MM.1S (cell line): ENCODE measurements around the gene SLC40A1.

Source experiments
- DNase-seq: peaks from one replicate; pipeline ENCODE4 v3.0.0-alpha.2; 2015
- H2AFZ ChIP-seq: fragments of 300-600 bp; sonication (generic); 2 replicates; pipeline ENCODE4 v1.6.0; 2016; ENCODE audit warnings: antibody characterized with exemption, low read length
- H3F3A ChIP-seq: fragments of 300-600 bp; sonication (generic); 2 replicates; pipeline ENCODE4 v1.6.1; 2016; ENCODE audit warnings: mild to moderate bottlenecking, antibody characterized with exemption, low read length, moderate library complexity, mixed read lengths; ENCODE audit not compliant: insufficient read depth
- H3K27ac ChIP-seq: fragments of 300-600 bp; sonication (generic); 2 replicates; pipeline ENCODE4 v1.5.1; 2016; ENCODE audit warnings: mild to moderate bottlenecking, low read length
- H3K27me3 ChIP-seq: fragments of 300-600 bp; sonication (generic); replicated peaks from 2 replicates; pipeline ENCODE4 v1.6.0; 2016; ENCODE audit warnings: low read length; ENCODE audit not compliant: insufficient read depth
- H3K36me3 ChIP-seq: fragments of 300-600 bp; sonication (generic); replicated peaks from 2 replicates; pipeline ENCODE4 v1.6.1; 2016; ENCODE audit warnings: mild to moderate bottlenecking, low read length, mixed read lengths; ENCODE audit not compliant: insufficient read depth
- H3K4me1 ChIP-seq: fragments of 300-600 bp; sonication (generic); 2 replicates; pipeline ENCODE4 v1.6.1; 2016; ENCODE audit warnings: low read length, mixed read lengths
- H3K4me2 ChIP-seq: fragments of 300-600 bp; sonication (generic); 2 replicates; pipeline ENCODE4 v1.6.0; 2016; ENCODE audit warnings: low read depth, low read length
- H3K4me3 ChIP-seq: fragments of 300-600 bp; sonication (generic); 2 replicates; pipeline ENCODE4 v1.5.1; 2016; ENCODE audit warnings: low read length, mixed read lengths
- H3K79me2 ChIP-seq: fragments of 300-600 bp; sonication (generic); 2 replicates; pipeline ENCODE4 v1.6.1; 2016; ENCODE audit warnings: mixed run types, low read length, mixed read lengths
- H3K9ac ChIP-seq: fragments of 300-600 bp; sonication (generic); 2 replicates; pipeline ENCODE4 v1.6.1; 2016; ENCODE audit warnings: low read length, mixed read lengths
- H3K9me2 ChIP-seq: fragments of 300-600 bp; sonication (generic); replicated peaks from 2 replicates; pipeline ENCODE4 v1.6.1; 2016; ENCODE audit warnings: mild to moderate bottlenecking, low read length, mixed read lengths; ENCODE audit not compliant: insufficient read depth
- H3K9me3 ChIP-seq: fragments of 300-600 bp; sonication (generic); replicated peaks from 2 replicates; pipeline ENCODE4 v1.6.1; 2016; ENCODE audit warnings: mild to moderate bottlenecking, low read length, mixed read lengths; ENCODE audit not compliant: insufficient read depth
- H4K20me1 ChIP-seq: fragments of 300-600 bp; sonication (generic); 2 replicates; pipeline ENCODE4 v1.6.1; 2016; ENCODE audit warnings: mild to moderate bottlenecking, low read length, moderate library complexity, mixed read lengths; ENCODE audit not compliant: insufficient read depth
- CTCF ChIP-seq: fragments of 300-600 bp; sonication (generic); IDR thresholded peaks from 2 replicates; pipeline ENCODE4 v1.5.1; 2016; ENCODE audit warnings: antibody characterized with exemption, low read length, mixed read lengths
- EZH2 ChIP-seq: fragments of 300-600 bp; sonication (generic); optimal IDR thresholded peaks from 2 replicates; pipeline ENCODE3; 2017; ENCODE audit warnings: low read depth, mild to moderate bottlenecking, antibody characterized with exemption, low read length, mixed read lengths
- EZH2phosphoT487 ChIP-seq: fragments of 300-600 bp; sonication (generic); IDR thresholded peaks from 2 replicates; pipeline ENCODE4 v1.6.1; 2018; ENCODE audit warnings: antibody characterized with exemption, low read length

SLC40A1 gene

GRCh38 chr2:189524746-189525145, 55.8 kb downstream of the SLC40A1 start:
- TF ChIP-seq EZH2phosphoT487 (no peak), EZH2 (no peak), CTCF (no peak)
- Histone ChIP-seq H3K4me2 (no peak overlapping the region), H3K4me1 (no peaks in the 10 kb centered on the region)

GRCh38 chr2:189522435-189523151, 58.0 kb downstream of the SLC40A1 start:
- Histone ChIP-seq H3K9me2 (no peaks in the 10 kb centered on the region), H3K27ac (no peak overlapping the region), H3K9me3 (no peaks in the 10 kb centered on the region), H3K27me3 (no peaks in the 10 kb centered on the region), H3K79me2 (no peaks in the 10 kb centered on the region), H3K4me2 (no peak overlapping the region), H3F3A (no peaks in the 10 kb centered on the region), H3K4me3 (no peak overlapping the region), H3K9ac (no peak overlapping the region), H3K36me3 (no peaks in the 10 kb centered on the region), H4K20me1 (no peaks in the 10 kb centered on the region), H3K4me1 (no peaks in the 10 kb centered on the region), H2AFZ (no peak overlapping the region)
- TF ChIP-seq EZH2phosphoT487 (no peak), EZH2 (no peak), CTCF (no peak)
- no peak for DNase-seq

More at GRCh38 chr2:189524746-189525145, 55.8 kb downstream of the SLC40A1 start:
- Histone ChIP-seq H4K20me1 (no peaks in the 10 kb centered on the region), H3K9me2 (no peaks in the 10 kb centered on the region), H3K27me3 (no peaks in the 10 kb centered on the region), H3K9ac (no peak overlapping the region), H3F3A (no peaks in the 10 kb centered on the region), H3K27ac (no peak overlapping the region), H3K4me3 (no peak overlapping the region), H3K79me2 (no peaks in the 10 kb centered on the region), H3K9me3 (no peaks in the 10 kb centered on the region), H3K36me3 (no peaks in the 10 kb centered on the region), H2AFZ (no peak overlapping the region)
- no peak for DNase-seq

- TF ChIP-seq EZH2phosphoT487 (no peak), CTCF (no peak), EZH2 (no peak)
- Histone ChIP-seq H4K20me1 (no peaks in the 10 kb centered on the region), H3K9me3 (no peaks in the 10 kb centered on the region), H3K9ac (no peak overlapping the region), H3K36me3 (no peaks in the 10 kb centered on the region), H3F3A (no peaks in the 10 kb centered on the region), H3K79me2 (no peaks in the 10 kb centered on the region), H3K9me2 (no peaks in the 10 kb centered on the region), H3K4me3 (no peak overlapping the region), H3K4me2 (no peak overlapping the region), H2AFZ (no peak overlapping the region), H3K27me3 (no peaks in the 10 kb centered on the region), H3K4me1 (no peaks in the 10 kb centered on the region), H3K27ac (no peak overlapping the region)
- DNase-seq, result no peak
Measured at GRCh38 chr2:189521699-189522434, 58.7 kb downstream of the SLC40A1 start.
